ENCODE data around the gene HCK. TPM values are rescaled to one million over a fixed set of nuclear protein-coding genes. Genes with fewer than 3 reads are reported as not detected.

HCK gene
- total RNA-seq, 1 donor, result 0.36 TPM

GRCh38 chr20:32070282-32070681 is 18.2 kb downstream of the HCK start:
- H2AFZ ChIP-seq (ENCODE audit: low read length), result no peak overlapping the region
- peaks cover 11% of the 10 kb centered on the region for H3K27me3 ChIP-seq (ENCODE audit: insufficient read depth, low read length)
- no peak overlapping the region for H3K27ac ChIP-seq (ENCODE audit: low read depth, low read length)
- TF ChIP-seq CTCF (IDR thresholded peaks at IDR 0.05; ENCODE audit: extremely low read depth, low read depth, low read length), result no peak
- DNase-seq (ENCODE audit: insufficient read length, low spot score, missing footprints), result no peak
- no peaks in the 10 kb centered on the region for H4K20me1 ChIP-seq (ENCODE audit: insufficient read depth, low read length)
- H3K9me3 ChIP-seq (ENCODE audit: low read depth, low read length), result no peaks in the 10 kb centered on the region
- no peaks in the 10 kb centered on the region for H3K79me2 ChIP-seq (ENCODE audit: insufficient read depth, low read length)
- H3K4me3 ChIP-seq (ENCODE audit: insufficient read depth, low read length), result no peak overlapping the region
- peaks cover 29% of the 10 kb centered on the region for H3K4me1 ChIP-seq (ENCODE audit: insufficient read depth, low read length)
- no peaks in the 10 kb centered on the region for H3K36me3 ChIP-seq (ENCODE audit: insufficient read depth, low read length)
- H3K4me2 ChIP-seq (ENCODE audit: insufficient read depth, low read length), result no peak overlapping the region

DNA sequence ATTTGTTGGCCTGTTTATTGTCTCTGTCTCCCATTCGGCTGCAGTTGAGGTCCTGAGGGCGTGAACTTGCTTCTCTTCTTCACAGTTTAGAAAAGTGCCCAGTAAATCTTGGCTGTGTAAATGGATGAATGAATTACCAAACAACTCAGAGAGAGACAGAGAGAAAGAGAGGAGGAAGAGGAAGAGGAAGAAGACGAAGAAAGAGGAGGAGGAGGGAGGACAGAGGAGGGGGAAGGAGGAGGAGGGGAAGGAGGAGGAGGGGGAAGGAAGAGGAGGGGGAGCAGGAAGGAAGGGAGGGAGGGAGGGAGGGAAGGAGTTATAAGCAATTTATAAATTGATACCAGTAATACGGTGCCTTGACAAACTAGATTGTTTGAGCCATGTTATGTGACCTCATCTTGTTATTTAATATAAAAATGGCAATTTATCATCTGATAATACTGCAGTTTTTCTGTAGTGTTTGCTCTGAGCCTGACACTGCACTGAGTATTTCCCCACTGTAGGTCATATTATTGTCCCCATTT is 18.7 kb downstream of the HCK start:
- DNase-seq (ENCODE audit: insufficient read length, low spot score, missing footprints), result no peak
- H3K9me3 ChIP-seq (ENCODE audit: low read depth, low read length), result no peaks in the 10 kb centered on the region
- no peak for TF ChIP-seq CTCF (IDR thresholded peaks at IDR 0.05; ENCODE audit: extremely low read depth, low read depth, low read length)

DNA sequence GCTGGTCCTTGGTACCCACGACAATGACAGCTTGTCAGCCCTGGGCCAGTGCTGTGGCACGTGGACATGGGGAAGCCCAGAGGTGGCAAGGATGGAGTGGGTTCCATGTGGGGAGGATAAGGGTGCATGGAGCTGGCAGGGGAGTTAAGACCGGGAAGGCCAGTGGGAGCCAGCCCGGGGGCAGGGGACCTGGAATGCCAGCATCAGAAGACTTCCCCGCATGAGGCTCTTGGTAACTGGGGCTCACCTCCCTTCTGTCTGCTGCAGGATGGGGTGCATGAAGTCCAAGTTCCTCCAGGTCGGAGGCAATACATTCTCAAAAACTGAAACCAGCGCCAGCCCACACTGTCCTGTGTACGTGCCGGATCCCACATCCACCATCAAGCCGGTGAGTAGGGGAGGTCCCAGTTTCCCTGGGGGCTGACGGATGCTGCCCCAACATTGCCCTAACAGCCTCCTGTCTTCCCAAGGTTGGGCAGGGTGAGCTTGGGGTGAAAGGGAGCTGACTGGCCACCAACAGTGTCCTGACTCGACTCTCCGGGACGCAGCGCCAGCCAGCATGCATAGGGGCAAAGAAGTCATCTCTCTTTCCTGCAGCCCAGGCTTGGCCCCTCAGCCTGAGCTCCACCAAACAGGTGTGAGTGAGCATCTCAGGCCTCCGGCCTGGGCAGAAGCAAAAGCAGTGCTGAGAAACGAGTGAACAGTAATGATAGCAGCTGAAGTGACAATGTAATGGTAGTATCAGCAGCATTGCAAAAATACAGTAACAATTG is 19.5 kb downstream of the HCK start:
- no peak for TF ChIP-seq CTCF (IDR thresholded peaks at IDR 0.05; ENCODE audit: extremely low read depth, low read depth, low read length)

More for the DNA sequence above, 18.7 kb downstream of the HCK start:
- H3K27me3 ChIP-seq (ENCODE audit: insufficient read depth, low read length), result peaks cover 11% of the 10 kb centered on the region
- peaks cover 29% of the 10 kb centered on the region for H3K4me1 ChIP-seq (ENCODE audit: insufficient read depth, low read length)
- no peak overlapping the region for H3K4me3 ChIP-seq (ENCODE audit: insufficient read depth, low read length)
- no peaks in the 10 kb centered on the region for H3K79me2 ChIP-seq (ENCODE audit: insufficient read depth, low read length)
- H4K20me1 ChIP-seq (ENCODE audit: insufficient read depth, low read length), result no peaks in the 10 kb centered on the region
- no peak overlapping the region for H2AFZ ChIP-seq (ENCODE audit: low read length)
- H3K27ac ChIP-seq (ENCODE audit: low read depth, low read length), result no peak overlapping the region
- H3K36me3 ChIP-seq (ENCODE audit: insufficient read depth, low read length), result no peaks in the 10 kb centered on the region
- no peak overlapping the region for H3K4me2 ChIP-seq (ENCODE audit: insufficient read depth, low read length)

DNA sequence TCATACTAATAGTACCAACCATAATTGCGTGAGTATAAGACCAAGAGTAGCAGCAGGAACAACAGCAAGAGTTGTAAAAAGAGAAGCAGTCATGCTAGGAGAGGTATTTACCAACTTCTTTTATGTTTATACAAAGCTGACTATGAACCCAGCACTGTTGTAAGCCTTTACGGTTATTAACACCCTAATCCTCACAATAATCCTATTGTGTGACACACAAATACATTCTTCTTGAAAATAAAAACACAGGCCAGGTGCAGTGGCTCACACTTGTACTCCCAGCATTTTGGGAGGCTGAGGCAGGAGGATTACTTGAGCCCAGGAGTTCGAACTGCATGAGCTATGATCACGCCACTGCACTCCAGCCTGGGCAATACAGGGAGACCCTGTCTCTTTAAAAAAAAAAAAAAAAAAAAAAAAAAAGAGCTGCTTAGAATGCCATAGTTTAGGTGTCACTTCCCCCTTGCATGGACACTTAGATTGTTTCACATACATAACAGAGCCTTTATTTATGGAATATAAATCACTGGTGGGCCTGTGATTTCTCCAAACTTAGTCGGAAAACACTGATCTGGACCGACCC is 20.2 kb downstream of the HCK start:
- no peaks in the 10 kb centered on the region for H4K20me1 ChIP-seq (ENCODE audit: insufficient read depth, low read length)
- H2AFZ ChIP-seq (ENCODE audit: low read length), result no peak overlapping the region
- DNase-seq (ENCODE audit: insufficient read length, low spot score, missing footprints), result no peak
- H3K27me3 ChIP-seq (ENCODE audit: insufficient read depth, low read length), result peaks cover 15% of the 10 kb centered on the region
- peaks cover 20% of the 10 kb centered on the region for H3K4me1 ChIP-seq (ENCODE audit: insufficient read depth, low read length)
- H3K79me2 ChIP-seq (ENCODE audit: insufficient read depth, low read length), result no peaks in the 10 kb centered on the region
- TF ChIP-seq CTCF (IDR thresholded peaks at IDR 0.05; ENCODE audit: extremely low read depth, low read depth, low read length), result no peak
- no peak overlapping the region for H3K4me3 ChIP-seq (ENCODE audit: insufficient read depth, low read length)
- no peak overlapping the region for H3K4me2 ChIP-seq (ENCODE audit: insufficient read depth, low read length)
- no peaks in the 10 kb centered on the region for H3K9me3 ChIP-seq (ENCODE audit: low read depth, low read length)
- H3K36me3 ChIP-seq (ENCODE audit: insufficient read depth, low read length), result no peaks in the 10 kb centered on the region
- no peak overlapping the region for H3K27ac ChIP-seq (ENCODE audit: low read depth, low read length)

More for the DNA sequence above, 19.5 kb downstream of the HCK start:
- Histone ChIP-seq H3K4me2 (ENCODE audit: insufficient read depth, low read length) (no peak overlapping the region), H4K20me1 (ENCODE audit: insufficient read depth, low read length) (no peaks in the 10 kb centered on the region), H3K4me3 (ENCODE audit: insufficient read depth, low read length) (no peak overlapping the region), H3K9me3 (ENCODE audit: low read depth, low read length) (no peaks in the 10 kb centered on the region), H3K4me1 (ENCODE audit: insufficient read depth, low read length) (peaks cover 26% of the 10 kb centered on the region), H3K27ac (ENCODE audit: low read depth, low read length) (no peak overlapping the region), H3K27me3 (ENCODE audit: insufficient read depth, low read length) (peaks cover 11% of the 10 kb centered on the region), H3K79me2 (ENCODE audit: insufficient read depth, low read length) (no peaks in the 10 kb centered on the region), H2AFZ (ENCODE audit: low read length) (no peak overlapping the region), H3K36me3 (ENCODE audit: insufficient read depth, low read length) (no peaks in the 10 kb centered on the region)
- DNase-seq (ENCODE audit: insufficient read length, low spot score, missing footprints), result no peak
